Cardiac muscle cell (in vitro differentiated cells and primary cell): ENCODE measurements around the gene SLC44A2. TPM values are rescaled to one million over a fixed set of nuclear protein-coding genes. Genes with fewer than 3 reads are reported as not detected.

Experiments
- DNase-seq, 2 donors: peaks; one replicate each; pipeline versions ENCODE4 v3.0.0 to v3.0.0-alpha.2; 2010 to 2017; ENCODE audit warnings: low read depth in 1 of 2, low spot score in 1 of 2
- H3K27ac ChIP-seq: fragments of 200-600 bp; sonication (generic); 2 replicates; pipeline ENCODE4 v1.5.1; 2016
- H3K27me3 ChIP-seq: fragments of 200-600 bp; sonication (generic); 2 replicates; pipeline ENCODE4 v1.6.0; 2016; ENCODE audit warnings: control low read depth
- H3K36me3 ChIP-seq: fragments of 200-600 bp; sonication (generic); 2 replicates; pipeline ENCODE4 v1.5.1; 2016; ENCODE audit warnings: control low read depth
- H3K4me1 ChIP-seq: fragments of 200-600 bp; sonication (generic); 2 replicates; pipeline ENCODE4 v1.8.1; 2017; ENCODE audit warnings: low read depth, mild to moderate bottlenecking, mixed run types
- H3K4me3 ChIP-seq: fragments of 200-600 bp; sonication (generic); 2 replicates; pipeline ENCODE4 v1.5.1; 2016; ENCODE audit warnings: mild to moderate bottlenecking
- H3K9me3 ChIP-seq: fragments of 200-600 bp; sonication (generic); 2 replicates; pipeline ENCODE4 v1.5.1; 2017; ENCODE audit warnings: low read depth, mild to moderate bottlenecking, control low read depth
- polyA plus RNA-seq: library from polyadenylated mRNA; unstranded; fragments of >200 nt; fragmentation: Nextera tagmentation; extraction: Ambion mirVana; gene quantifications from 2 replicates; pipeline ENCODE4 v1.2.1, GENCODE V29; 2016
- total RNA-seq: library from RNA; depleted of rRNA; stranded (reverse); fragments of >200 nt; gene quantifications from 2 replicates; pipeline ENCODE4 v1.2.3, GENCODE V29; 2016
- TF ChIP-seq, protein P1 (sequence below): IDR thresholded peaks from 2 replicates; pipeline ENCODE4 v1.5.1; 2012; ENCODE audit warnings: low read depth, mild to moderate bottlenecking, low read length

Gene SLC44A2
- total and polyA plus RNA-seq, 2 experiments from 2014 or later: 108 to 109 TPM

GRCh38 chr19:10680545-10681135, 55.3 kb downstream of the SLC44A2 start:
- H3K36me3 ChIP-seq: peaks cover 89% of the 10 kb centered on the region

DNA sequence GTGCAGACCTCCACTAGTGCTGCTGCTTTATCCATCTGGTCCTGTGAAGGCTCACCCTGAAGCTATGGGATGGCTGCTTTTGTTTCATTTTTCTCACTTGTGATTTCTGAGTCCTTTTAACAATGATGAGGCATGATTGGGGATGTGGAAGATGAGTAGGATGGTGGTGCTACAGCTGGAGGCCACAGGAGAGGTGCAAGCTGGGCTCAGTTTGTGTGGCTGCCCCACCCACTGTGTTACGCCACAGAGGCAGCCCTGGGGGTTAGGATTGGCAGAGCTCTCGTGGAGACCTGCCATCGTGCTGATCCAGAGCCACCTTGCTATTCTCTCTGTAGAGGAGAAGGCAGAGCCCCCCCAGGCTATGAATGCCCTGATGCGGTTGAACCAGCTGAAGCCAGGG, 56.3 kb downstream of the SLC44A2 start:
- H3K27me3 ChIP-seq: no peaks in the 10 kb centered on the region
- peaks cover 9% of the 10 kb centered on the region for H3K4me1 ChIP-seq
- H3K9me3 ChIP-seq: no peaks in the 10 kb centered on the region
- H3K4me3 ChIP-seq: no peak overlapping the region
- TF ChIP-seq, protein P1, sequence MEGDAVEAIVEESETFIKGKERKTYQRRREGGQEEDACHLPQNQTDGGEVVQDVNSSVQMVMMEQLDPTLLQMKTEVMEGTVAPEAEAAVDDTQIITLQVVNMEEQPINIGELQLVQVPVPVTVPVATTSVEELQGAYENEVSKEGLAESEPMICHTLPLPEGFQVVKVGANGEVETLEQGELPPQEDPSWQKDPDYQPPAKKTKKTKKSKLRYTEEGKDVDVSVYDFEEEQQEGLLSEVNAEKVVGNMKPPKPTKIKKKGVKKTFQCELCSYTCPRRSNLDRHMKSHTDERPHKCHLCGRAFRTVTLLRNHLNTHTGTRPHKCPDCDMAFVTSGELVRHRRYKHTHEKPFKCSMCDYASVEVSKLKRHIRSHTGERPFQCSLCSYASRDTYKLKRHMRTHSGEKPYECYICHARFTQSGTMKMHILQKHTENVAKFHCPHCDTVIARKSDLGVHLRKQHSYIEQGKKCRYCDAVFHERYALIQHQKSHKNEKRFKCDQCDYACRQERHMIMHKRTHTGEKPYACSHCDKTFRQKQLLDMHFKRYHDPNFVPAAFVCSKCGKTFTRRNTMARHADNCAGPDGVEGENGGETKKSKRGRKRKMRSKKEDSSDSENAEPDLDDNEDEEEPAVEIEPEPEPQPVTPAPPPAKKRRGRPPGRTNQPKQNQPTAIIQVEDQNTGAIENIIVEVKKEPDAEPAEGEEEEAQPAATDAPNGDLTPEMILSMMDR: no peak
- no peak for DNase-seq
- peaks cover 95% of the 10 kb centered on the region for H3K36me3 ChIP-seq
- H3K27ac ChIP-seq: no peak overlapping the region

More at GRCh38 chr19:10680545-10681135, 55.3 kb downstream of the SLC44A2 start:
- H3K27ac ChIP-seq: no peak overlapping the region
- TF ChIP-seq, protein P1: no peak
- H3K4me3 ChIP-seq: no peak overlapping the region
- no peak for DNase-seq
- peaks cover 9% of the 10 kb centered on the region for H3K4me1 ChIP-seq
- no peaks in the 10 kb centered on the region for H3K27me3 ChIP-seq
- H3K9me3 ChIP-seq: no peaks in the 10 kb centered on the region

- H3K36me3 ChIP-seq: peaks cover 92% of the 10 kb centered on the region
Measured at GRCh38 chr19:10682397-10683063, 57.2 kb downstream of the SLC44A2 start.

DNA sequence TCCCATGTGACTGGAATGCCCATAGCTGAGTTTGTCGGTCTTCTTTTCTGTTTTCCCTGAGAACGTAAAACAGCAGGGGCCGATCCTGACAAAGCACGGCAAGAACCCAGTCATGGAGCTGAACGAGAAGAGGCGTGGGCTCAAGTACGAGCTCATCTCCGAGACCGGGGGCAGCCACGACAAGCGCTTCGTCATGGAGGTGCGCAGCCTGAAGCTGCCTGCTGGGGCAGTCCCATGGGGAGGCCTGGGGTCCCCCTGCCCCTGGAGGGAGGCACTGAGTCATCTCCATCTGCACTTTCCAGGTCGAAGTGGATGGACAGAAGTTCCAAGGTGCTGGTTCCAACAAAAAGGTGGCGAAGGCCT, 57.7 kb downstream of the SLC44A2 start:
- Histone ChIP-seq H3K9me3 (no peaks in the 10 kb centered on the region), H3K27ac (no peak overlapping the region), H3K27me3 (no peaks in the 10 kb centered on the region), H3K4me1 (peaks cover 5% of the 10 kb centered on the region), H3K4me3 (no peak overlapping the region), H3K36me3 (peaks cover 92% of the 10 kb centered on the region)
- DNase-seq: no peak
- TF ChIP-seq, protein P1: no peak

More at GRCh38 chr19:10682397-10683063, 57.2 kb downstream of the SLC44A2 start:
- TF ChIP-seq, protein P1: no peak
- no peak for DNase-seq
- Histone ChIP-seq H3K4me1 (peaks cover 9% of the 10 kb centered on the region), H3K9me3 (no peaks in the 10 kb centered on the region), H3K27ac (no peak overlapping the region), H3K27me3 (no peaks in the 10 kb centered on the region), H3K4me3 (no peak overlapping the region)

- no peak for DNase-seq
- peaks cover 93% of the 10 kb centered on the region for H3K36me3 ChIP-seq
- TF ChIP-seq, protein P1: no peak
- H3K27ac ChIP-seq: no peak overlapping the region
- H3K9me3 ChIP-seq: no peaks in the 10 kb centered on the region
- H3K4me1 ChIP-seq: peaks cover under 1% of the 10 kb centered on the region
- H3K4me3 ChIP-seq: no peak overlapping the region
- no peaks in the 10 kb centered on the region for H3K27me3 ChIP-seq
Measured at GRCh38 chr19:10683582-10683981, 58.2 kb downstream of the SLC44A2 start.
